WI38 (cell line): ENCODE data around the gene RASA2.
"Not testable (repeated sequence)": the region's sequence is repeated elsewhere in the genome, so short reads cannot be mapped to it uniquely, and the experiment has no call there.

ENCODE experiments used
- H3K4me3 ChIP-seq: 2 replicates; pipeline ENCODE4 v1.5.1; 2011; ENCODE audit warnings: low read depth, mild to moderate bottlenecking, control low read depth, low read length
- CTCF ChIP-seq: IDR thresholded peaks from 2 replicates; pipeline ENCODE4 v1.5.1; 2012; ENCODE audit warnings: low read depth, mild to moderate bottlenecking, control low read depth, low read length

RASA2 gene

GRCh38 chr3:141526709-141527108, 39.9 kb downstream of the RASA2 start:
- no peak overlapping the region for H3K4me3 ChIP-seq
- no peak for TF ChIP-seq CTCF

- TF ChIP-seq CTCF: no peak
- no peak overlapping the region for H3K4me3 ChIP-seq
Measured at GRCh38 chr3:141528800-141529199, 42.0 kb downstream of the RASA2 start.

- TF ChIP-seq CTCF: no peak
- H3K4me3 ChIP-seq: no peak overlapping the region
Measured at GRCh38 chr3:141529256-141529655, 42.4 kb downstream of the RASA2 start.

- TF ChIP-seq CTCF: no peak
- no peak overlapping the region for H3K4me3 ChIP-seq
Measured at GRCh38 chr3:141529717-141530414, 43.0 kb downstream of the RASA2 start.

- H3K4me3 ChIP-seq: no peak overlapping the region
- no peak for TF ChIP-seq CTCF
Measured at GRCh38 chr3:141530415-141530768, 43.6 kb downstream of the RASA2 start.

- no peak for TF ChIP-seq CTCF
- no peak overlapping the region for H3K4me3 ChIP-seq
Measured at GRCh38 chr3:141532609-141533008, 45.8 kb downstream of the RASA2 start.

- not testable (repeated sequence) for H3K4me3 ChIP-seq
Measured at GRCh38 chr3:141536017-141536416, 49.2 kb downstream of the RASA2 start.

GRCh38 chr3:141537856-141538255, 51.0 kb downstream of the RASA2 start:
- no peak for TF ChIP-seq CTCF
- no peak overlapping the region for H3K4me3 ChIP-seq
